Measurements from ENCODE around the gene CD300LG. TPM values are rescaled to one million over a fixed set of nuclear protein-coding genes. Genes with fewer than 3 reads are reported as not detected.

CD300LG gene
- total RNA-seq, 1 donor from 2014 or later, result not detected

DNA sequence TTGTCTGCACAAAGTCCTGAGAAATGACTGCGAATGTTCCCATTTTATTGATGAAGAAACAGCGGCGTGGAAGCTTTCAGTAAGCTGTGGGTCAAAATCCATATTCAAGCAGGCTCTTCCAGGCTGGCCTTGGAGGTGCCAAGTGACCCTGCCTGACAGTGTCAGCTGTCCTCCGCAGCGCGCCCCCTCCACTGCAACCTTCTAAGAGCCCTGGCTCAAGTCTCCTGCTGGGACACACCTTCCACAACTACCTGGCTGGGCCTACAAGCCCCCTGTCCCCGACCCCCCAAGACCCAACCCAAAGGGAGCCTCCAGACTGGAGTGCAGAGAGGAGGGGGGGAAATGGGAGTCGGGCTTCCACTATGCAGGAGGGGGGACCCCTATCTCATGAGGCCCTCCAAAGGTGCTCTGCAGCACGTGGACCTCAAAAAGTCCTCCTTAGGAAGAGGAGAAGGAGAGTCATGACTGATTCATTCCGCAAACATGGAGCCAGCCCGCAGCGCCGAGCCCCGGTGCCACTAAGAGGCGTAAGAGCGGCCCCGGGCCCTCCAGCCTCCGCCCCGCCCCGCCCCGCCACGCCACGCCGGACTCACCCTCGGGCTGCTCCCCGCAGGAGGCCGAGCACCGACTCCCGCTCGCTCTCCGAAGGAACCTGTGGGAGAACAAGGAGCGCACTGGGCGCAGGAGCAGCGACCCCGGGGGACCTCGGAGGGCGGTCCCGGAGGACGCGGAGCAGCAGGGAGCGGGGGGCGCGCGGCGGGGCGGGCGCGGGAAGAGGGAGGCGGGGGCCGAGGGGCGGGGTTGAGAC, 14.6 kb upstream of the CD300LG start:
- DNase-seq (ENCODE audit: low read depth) (peak; percentile 67), FAIRE-seq (no peak)
- H4K20me1 ChIP-seq (ENCODE audit: insufficient read depth, low read length), result peaks cover 45% of the 10 kb centered on the region
- peaks cover 21% of the 10 kb centered on the region for H3K27me3 Mint-ChIP-seq (ENCODE audit: low read depth, unreplicated experiment)
- H3K27ac ChIP-seq (ENCODE audit: low read depth, low read length), result no peak overlapping the region
- H3K79me2 ChIP-seq (ENCODE audit: insufficient read depth, low read length), result no peaks in the 10 kb centered on the region
- no peaks in the 10 kb centered on the region for H3K9me3 ChIP-seq (ENCODE audit: insufficient read depth, low read depth, low read length)
- peaks cover 15% of the 10 kb centered on the region for H3K4me1 ChIP-seq (ENCODE audit: insufficient read depth, low read length)
- peak overlapping the region; percentile 54 for H3K4me3 ChIP-seq (ENCODE audit: insufficient read depth, low read depth, low read length)
- peak overlapping the region; percentile 77 for H3K9ac ChIP-seq (ENCODE audit: low read length)
- TF ChIP-seq, protein P1, sequence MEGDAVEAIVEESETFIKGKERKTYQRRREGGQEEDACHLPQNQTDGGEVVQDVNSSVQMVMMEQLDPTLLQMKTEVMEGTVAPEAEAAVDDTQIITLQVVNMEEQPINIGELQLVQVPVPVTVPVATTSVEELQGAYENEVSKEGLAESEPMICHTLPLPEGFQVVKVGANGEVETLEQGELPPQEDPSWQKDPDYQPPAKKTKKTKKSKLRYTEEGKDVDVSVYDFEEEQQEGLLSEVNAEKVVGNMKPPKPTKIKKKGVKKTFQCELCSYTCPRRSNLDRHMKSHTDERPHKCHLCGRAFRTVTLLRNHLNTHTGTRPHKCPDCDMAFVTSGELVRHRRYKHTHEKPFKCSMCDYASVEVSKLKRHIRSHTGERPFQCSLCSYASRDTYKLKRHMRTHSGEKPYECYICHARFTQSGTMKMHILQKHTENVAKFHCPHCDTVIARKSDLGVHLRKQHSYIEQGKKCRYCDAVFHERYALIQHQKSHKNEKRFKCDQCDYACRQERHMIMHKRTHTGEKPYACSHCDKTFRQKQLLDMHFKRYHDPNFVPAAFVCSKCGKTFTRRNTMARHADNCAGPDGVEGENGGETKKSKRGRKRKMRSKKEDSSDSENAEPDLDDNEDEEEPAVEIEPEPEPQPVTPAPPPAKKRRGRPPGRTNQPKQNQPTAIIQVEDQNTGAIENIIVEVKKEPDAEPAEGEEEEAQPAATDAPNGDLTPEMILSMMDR (IDR thresholded peaks at IDR 0.05; ENCODE audit: insufficient read depth, low read depth, low read length), result no peak
- TF ChIP-seq EZH2 (IDR thresholded peaks at IDR 0.05; ENCODE audit: insufficient read depth, low read length), result no peak
- H2AFZ ChIP-seq (ENCODE audit: low read depth, low read length), result peak overlapping the region; percentile 56
- peaks cover 14% of the 10 kb centered on the region for H3K36me3 ChIP-seq (ENCODE audit: insufficient read depth, low read length)
- H3K4me3 Mint-ChIP-seq (ENCODE audit: unreplicated experiment), result peak overlapping the region; percentile 87
- H3K27me3 ChIP-seq (ENCODE audit: insufficient read depth, low read length), result no peaks in the 10 kb centered on the region
- peak overlapping the region; percentile 85 for H3K4me2 ChIP-seq (ENCODE audit: low read length)
- peaks cover 11% of the 10 kb centered on the region for H3K36me3 Mint-ChIP-seq (ENCODE audit: low read depth, unreplicated experiment)
- H3K4me1 Mint-ChIP-seq (ENCODE audit: low read depth, unreplicated experiment), result peaks cover 15% of the 10 kb centered on the region
- no peak overlapping the region for H3K27ac Mint-ChIP-seq (ENCODE audit: unreplicated experiment)
- no peaks in the 10 kb centered on the region for H3K9me3 Mint-ChIP-seq (ENCODE audit: unreplicated experiment)

DNA sequence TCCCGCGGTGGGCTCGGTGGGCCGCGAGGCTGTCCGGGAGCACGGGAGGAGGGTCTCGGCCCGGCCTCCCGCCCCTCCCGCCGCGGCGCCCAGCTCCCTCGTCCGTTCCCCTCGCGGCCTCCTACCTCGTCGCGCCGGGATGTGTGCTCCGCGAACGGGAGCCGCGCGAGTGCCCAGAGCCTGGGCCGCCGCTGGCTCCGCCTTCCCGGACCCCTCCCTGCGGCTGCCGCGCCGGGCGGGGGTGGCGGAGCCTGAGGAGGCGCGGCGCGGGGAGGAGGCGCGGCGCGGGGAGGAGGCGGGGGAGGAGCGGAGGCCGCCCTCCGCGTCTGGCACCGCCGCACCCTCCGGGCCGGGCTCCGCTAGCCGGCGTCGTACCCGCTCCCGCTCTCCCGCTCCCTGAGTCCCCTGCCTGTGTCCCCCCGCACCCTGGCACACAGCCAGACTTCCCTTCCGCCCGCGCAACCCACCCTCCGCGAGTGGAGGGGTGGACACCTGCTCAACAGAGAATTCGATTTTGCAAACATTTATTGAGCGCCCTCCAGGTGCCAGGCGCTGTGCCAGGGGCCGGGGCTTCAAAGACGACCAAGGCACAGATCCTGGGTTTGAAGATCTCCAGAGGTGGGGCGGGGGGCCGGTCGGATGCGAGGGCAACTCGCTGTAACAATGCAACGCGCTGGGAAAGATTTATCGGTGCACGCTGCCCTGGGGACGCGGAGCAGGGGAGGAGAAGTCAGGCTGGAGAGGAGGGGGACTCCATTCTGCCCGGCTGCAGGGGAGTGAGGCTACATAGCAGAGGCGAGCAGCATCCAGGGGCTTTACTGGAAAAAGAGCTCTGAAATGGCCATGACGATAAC, 13.8 kb upstream of the CD300LG start, which contains the start of gene MPP3:
Gene MPP3 (minus strand): TSS at position 171 of the 854 bp plus-strand sequence. CDS start 1,240 bp downstream, outside the sequence.
- Histone ChIP-seq H4K20me1 (ENCODE audit: insufficient read depth, low read length) (peaks cover 38% of the 10 kb centered on the region), H3K27me3 (ENCODE audit: insufficient read depth, low read length) (no peaks in the 10 kb centered on the region), H3K79me2 (ENCODE audit: insufficient read depth, low read length) (no peaks in the 10 kb centered on the region), H3K4me2 (ENCODE audit: low read length) (peak within 1 kb of the TSS; percentile 85), H3K36me3 (ENCODE audit: insufficient read depth, low read length) (peaks cover 13% of the 10 kb centered on the region), H3K4me3 (ENCODE audit: insufficient read depth, low read depth, low read length) (peak within 1 kb of the TSS; percentile 54), H3K9me3 (ENCODE audit: insufficient read depth, low read depth, low read length) (no peaks in the 10 kb centered on the region), H3K9ac (ENCODE audit: low read length) (peak within 1 kb of the TSS; percentile 77), H3K27ac (ENCODE audit: low read depth, low read length) (no peak within 1 kb of the TSS), H3K4me1 (ENCODE audit: insufficient read depth, low read length) (peaks cover 15% of the 10 kb centered on the region), H2AFZ (ENCODE audit: low read depth, low read length) (peak within 1 kb of the TSS; percentile 58)
- no peak for FAIRE-seq
- peak; percentile 33 for DNase-seq (ENCODE audit: low read depth)
- Mint-ChIP-seq H3K27ac (ENCODE audit: unreplicated experiment) (no peak within 1 kb of the TSS), H3K4me3 (ENCODE audit: unreplicated experiment) (peak within 1 kb of the TSS; percentile 87), H3K36me3 (ENCODE audit: low read depth, unreplicated experiment) (peaks cover 11% of the 10 kb centered on the region), H3K4me1 (ENCODE audit: low read depth, unreplicated experiment) (peaks cover 15% of the 10 kb centered on the region), H3K9me3 (ENCODE audit: unreplicated experiment) (no peaks in the 10 kb centered on the region), H3K27me3 (ENCODE audit: low read depth, unreplicated experiment) (peaks cover 21% of the 10 kb centered on the region)
- TF ChIP-seq EZH2 (IDR thresholded peaks at IDR 0.05; ENCODE audit: insufficient read depth, low read length), result no peak
- TF ChIP-seq, protein P1 (IDR thresholded peaks at IDR 0.05; ENCODE audit: insufficient read depth, low read depth, low read length), result no peak
